ENCODE data around the gene ADSL. TPM values are rescaled to one million over a fixed set of nuclear protein-coding genes. Genes with fewer than 3 reads are reported as not detected.

The ADSL gene
- total RNA-seq, 2 donors from 2014 or later: 56.6 to 68.8 TPM

DNA sequence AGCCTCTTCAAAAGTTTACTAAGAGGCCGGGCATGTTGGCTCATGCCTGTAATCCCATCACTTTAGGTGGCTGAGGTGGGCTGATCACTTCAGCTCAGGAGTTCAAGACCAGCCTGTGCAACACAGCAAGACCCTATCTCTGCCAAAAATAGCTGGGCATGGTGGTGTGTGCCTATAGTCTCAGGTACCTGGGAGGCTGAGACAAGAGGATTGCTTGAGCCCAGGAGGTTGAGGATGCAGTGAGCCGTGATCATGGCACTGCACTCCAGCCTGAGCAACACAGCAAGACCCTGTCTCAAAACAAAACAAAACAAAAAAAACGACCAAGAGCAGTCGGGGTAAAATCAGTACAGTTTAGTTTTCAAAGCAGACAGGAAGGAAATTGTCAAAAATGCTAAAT lies 4.7 kb upstream of the ADSL start:
- peaks cover 0 to 10% of the 10 kb centered on the region in 2 donors for H3K4me1 ChIP-seq (ENCODE audit: control insufficient read depth in 1 of 2, low read depth in 2 of 2)
- DNase-seq (ENCODE audit: low spot score): no peak
- H3K27me3 ChIP-seq (replicated peaks; ENCODE audit: insufficient read depth): no peaks in the 10 kb centered on the region
- H3K27ac ChIP-seq: no peak overlapping the region
- no peak overlapping the region for H3K4me3 ChIP-seq
- H3K9me3 ChIP-seq: no peaks in the 10 kb centered on the region
- TF ChIP-seq, protein P1, sequence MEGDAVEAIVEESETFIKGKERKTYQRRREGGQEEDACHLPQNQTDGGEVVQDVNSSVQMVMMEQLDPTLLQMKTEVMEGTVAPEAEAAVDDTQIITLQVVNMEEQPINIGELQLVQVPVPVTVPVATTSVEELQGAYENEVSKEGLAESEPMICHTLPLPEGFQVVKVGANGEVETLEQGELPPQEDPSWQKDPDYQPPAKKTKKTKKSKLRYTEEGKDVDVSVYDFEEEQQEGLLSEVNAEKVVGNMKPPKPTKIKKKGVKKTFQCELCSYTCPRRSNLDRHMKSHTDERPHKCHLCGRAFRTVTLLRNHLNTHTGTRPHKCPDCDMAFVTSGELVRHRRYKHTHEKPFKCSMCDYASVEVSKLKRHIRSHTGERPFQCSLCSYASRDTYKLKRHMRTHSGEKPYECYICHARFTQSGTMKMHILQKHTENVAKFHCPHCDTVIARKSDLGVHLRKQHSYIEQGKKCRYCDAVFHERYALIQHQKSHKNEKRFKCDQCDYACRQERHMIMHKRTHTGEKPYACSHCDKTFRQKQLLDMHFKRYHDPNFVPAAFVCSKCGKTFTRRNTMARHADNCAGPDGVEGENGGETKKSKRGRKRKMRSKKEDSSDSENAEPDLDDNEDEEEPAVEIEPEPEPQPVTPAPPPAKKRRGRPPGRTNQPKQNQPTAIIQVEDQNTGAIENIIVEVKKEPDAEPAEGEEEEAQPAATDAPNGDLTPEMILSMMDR (IDR thresholded peaks at IDR 0.05): no peak
- no peaks in the 10 kb centered on the region for H3K36me3 ChIP-seq
- no peak for ATAC-seq (ENCODE audit: insufficient number of reproducible peaks, low FRiP score, low read depth)

DNA sequence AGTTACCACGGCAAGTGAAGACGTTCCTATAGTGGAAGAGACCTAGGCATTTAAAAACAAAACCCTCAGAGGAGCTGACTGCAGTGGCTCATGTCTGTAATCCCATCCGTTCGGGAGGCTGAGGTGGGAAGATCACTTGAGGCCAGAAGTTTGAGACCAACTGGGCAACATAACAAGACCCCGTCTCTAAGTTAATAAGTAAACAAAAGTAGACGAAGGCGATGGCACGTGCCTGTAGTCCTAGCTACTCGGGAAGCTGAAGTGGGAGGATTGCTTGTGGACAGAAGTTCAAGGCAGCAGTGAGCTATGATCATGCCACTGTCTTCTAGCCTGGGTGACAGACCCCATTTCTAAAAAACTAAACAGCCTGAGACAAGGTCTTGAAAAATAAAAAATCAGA lies 3.8 kb upstream of the ADSL start:
- Histone ChIP-seq H3K9me3 (no peaks in the 10 kb centered on the region), H3K36me3 (no peaks in the 10 kb centered on the region), H3K4me1 (ENCODE audit: control insufficient read depth in 1 of 2, low read depth in 2 of 2) (peaks cover 5 to 17% of the 10 kb centered on the region in 2 donors), H3K27me3 (replicated peaks; ENCODE audit: insufficient read depth) (no peaks in the 10 kb centered on the region), H3K4me3 (no peak overlapping the region), H3K27ac (no peak overlapping the region)
- no peak for ATAC-seq (ENCODE audit: insufficient number of reproducible peaks, low FRiP score, low read depth)
- TF ChIP-seq, protein P1 (IDR thresholded peaks at IDR 0.05): no peak
- DNase-seq (ENCODE audit: low spot score): no peak

- peak overlapping the region; percentile 75 for H3K4me3 ChIP-seq
- DNase-seq (ENCODE audit: low spot score): no peak
- no peaks in the 10 kb centered on the region for H3K9me3 ChIP-seq
- H3K27me3 ChIP-seq (replicated peaks; ENCODE audit: insufficient read depth): no peaks in the 10 kb centered on the region
- peaks cover 12 to 30% of the 10 kb centered on the region in 2 donors for H3K4me1 ChIP-seq (ENCODE audit: control insufficient read depth in 1 of 2, low read depth in 2 of 2)
- TF ChIP-seq, protein P1 (IDR thresholded peaks at IDR 0.05): no peak
- no peak for ATAC-seq (ENCODE audit: insufficient number of reproducible peaks, low FRiP score, low read depth)
- H3K36me3 ChIP-seq: peaks cover 8% of the 10 kb centered on the region
- H3K27ac ChIP-seq: no peak overlapping the region
Observed at GRCh38 chr22:40345271-40345670, 1.0 kb upstream of the ADSL start.

- no peaks in the 10 kb centered on the region for H3K27me3 ChIP-seq (replicated peaks; ENCODE audit: insufficient read depth)
- H3K27ac ChIP-seq: peak overlapping the region; percentile 72 to 81
- DNase-seq (ENCODE audit: low spot score) (no peak), ATAC-seq (ENCODE audit: insufficient number of reproducible peaks, low FRiP score, low read depth) (no peak)
- peaks cover 12 to 30% of the 10 kb centered on the region in 2 donors for H3K4me1 ChIP-seq (ENCODE audit: control insufficient read depth in 1 of 2, low read depth in 2 of 2)
- H3K36me3 ChIP-seq: peaks cover 13% of the 10 kb centered on the region
- H3K9me3 ChIP-seq: no peaks in the 10 kb centered on the region
- H3K4me3 ChIP-seq: peak overlapping the region; percentile 75
- TF ChIP-seq, protein P1 (IDR thresholded peaks at IDR 0.05): no peak
Observed at GRCh38 chr22:40345815-40346184, 500 bp upstream of the ADSL start.

DNA sequence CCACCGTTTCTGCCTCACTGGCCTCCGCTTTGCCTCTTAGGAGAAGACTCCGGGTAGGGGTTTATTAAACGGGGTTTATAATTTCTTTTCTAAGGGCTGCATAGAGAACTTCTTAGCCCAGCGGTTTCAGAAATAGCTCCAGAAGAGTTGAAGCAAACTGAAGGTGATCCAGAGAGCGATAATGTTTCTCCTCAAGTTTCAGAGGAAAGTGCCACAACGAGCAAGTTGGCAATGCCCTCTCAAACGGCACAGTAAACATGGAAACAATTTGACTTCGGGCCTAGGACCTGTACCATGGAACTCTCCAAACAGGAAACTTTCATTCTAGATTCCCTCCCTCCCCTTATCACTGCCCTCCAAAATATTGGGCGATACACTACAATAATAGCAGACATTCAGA lies 1.0 kb downstream of the ADSL start:
- TF ChIP-seq, protein P1 (IDR thresholded peaks at IDR 0.05): no peak
- no peak for ATAC-seq (ENCODE audit: insufficient number of reproducible peaks, low FRiP score, low read depth)
- H3K4me1 ChIP-seq (ENCODE audit: control insufficient read depth in 1 of 2, low read depth in 2 of 2): peaks cover 12 to 30% of the 10 kb centered on the region in 2 donors
- H3K27me3 ChIP-seq (replicated peaks; ENCODE audit: insufficient read depth): no peaks in the 10 kb centered on the region
- H3K9me3 ChIP-seq: no peaks in the 10 kb centered on the region
- peak overlapping the region; percentile 72 to 81 for H3K27ac ChIP-seq
- H3K4me3 ChIP-seq: peak overlapping the region; percentile 75
- H3K36me3 ChIP-seq: peaks cover 27% of the 10 kb centered on the region
- DNase-seq (ENCODE audit: low spot score): no peak
